GM12878 (cell line): ENCODE results near the gene FBXL12. TPM values are rescaled to one million over a fixed set of nuclear protein-coding genes. Genes with fewer than 3 reads are reported as not detected.
A peak's percentile ranks its signal among the peaks of the same experiment; 100 is the strongest.

Experiments
- BHLHE40 ChIP-seq, 2 experiments: fragments of 450-650 bp in 1 of 2; IDR thresholded peaks; 2 replicates each; pipeline ENCODE4 v1.6.1; 2011 to 2017; ENCODE audit warnings: low read depth in 2 of 2, borderline replicate concordance in 1 of 2, improper control_type of control experiment in 1 of 2, low read length in 1 of 2, mild to moderate bottlenecking in 1 of 2
- CREM ChIP-seq: IDR thresholded peaks from 2 replicates; pipeline ENCODE4 v1.6.1; 2014; ENCODE audit warnings: antibody characterized with exemption, low read depth
- DPF2 ChIP-seq: fragments of 450-650 bp; IDR thresholded peaks from 2 replicates; pipeline ENCODE4 v1.6.1; 2017; ENCODE audit warnings: mild to moderate bottlenecking
- FOXK2 ChIP-seq: fragments of 450-650 bp; IDR thresholded peaks from 2 replicates; pipeline ENCODE4 v1.6.1; 2017; ENCODE audit warnings: mild to moderate bottlenecking, moderate library complexity
- FOXM1 ChIP-seq: IDR thresholded peaks from 2 replicates; pipeline ENCODE4 v1.6.1; 2012; ENCODE audit warnings: low read depth, mild to moderate bottlenecking, inconsistent platforms, low read length, moderate library complexity
- IKZF1 ChIP-seq: fragments of 450-650 bp; conservative IDR thresholded peaks from 2 replicates; pipeline ENCODE4 v1.6.1; 2017; ENCODE audit warnings: antibody characterized with exemption, mild to moderate bottlenecking
- KDM1A ChIP-seq: fragments of 200-600 bp; sonication (generic); IDR thresholded peaks from 2 replicates; pipeline ENCODE4 v1.6.1; 2016; ENCODE audit warnings: borderline replicate concordance
- MEF2A ChIP-seq: IDR thresholded peaks from 2 replicates; pipeline ENCODE4 v1.6.1; 2011; ENCODE audit warnings: low read depth, mild to moderate bottlenecking, low read length, moderate library complexity; ENCODE audit not compliant: insufficient read depth
- MXI1 ChIP-seq: fragments of 150-350 bp; IDR thresholded peaks from 2 replicates; pipeline ENCODE4 v1.6.1; 2011; ENCODE audit warnings: low read depth, mild to moderate bottlenecking, inconsistent platforms, low read length, improper control_type of control experiment
- NFIC ChIP-seq: IDR thresholded peaks from 2 replicates; pipeline ENCODE4 v1.6.1; 2012; ENCODE audit warnings: low read depth, mild to moderate bottlenecking, inconsistent platforms, low read length, moderate library complexity
- NR2C1 ChIP-seq: fragments of 450-650 bp; IDR thresholded peaks from 2 replicates; pipeline ENCODE4 v1.6.1; 2017; ENCODE audit warnings: antibody characterized with exemption, mild to moderate bottlenecking, moderate library complexity
- PAX5 ChIP-seq: IDR thresholded peaks from 2 replicates; pipeline ENCODE4 v1.6.1; 2011; ENCODE audit warnings: low read depth, low read length, borderline replicate concordance
- RB1 ChIP-seq: fragments of 450-650 bp; formaldehyde crosslinking; IDR thresholded peaks from 2 replicates; pipeline ENCODE4 v1.6.1; 2017; ENCODE audit warnings: mild to moderate bottlenecking, borderline replicate concordance
- RFX5 ChIP-seq: IDR thresholded peaks from 2 replicates; pipeline ENCODE4 v1.6.1; 2011; ENCODE audit warnings: low read depth, low read length, improper control_type of control experiment
- SREBF2 ChIP-seq: IDR thresholded peaks from 2 replicates; pipeline ENCODE4 v1.6.1; 2012; ENCODE audit warnings: mild to moderate bottlenecking, low read length
- STAT1 ChIP-seq: fragments of 450-650 bp; conservative IDR thresholded peaks from 2 replicates; pipeline ENCODE4 v1.6.1; 2014; ENCODE audit warnings: antibody characterized with exemption, mild to moderate bottlenecking
- TCF7 ChIP-seq: IDR thresholded peaks from 2 replicates; pipeline ENCODE4 v1.6.1; 2014; ENCODE audit warnings: antibody characterized with exemption, borderline replicate concordance
- ZNF24 ChIP-seq: fragments of 450-650 bp; IDR thresholded peaks from 2 replicates; pipeline ENCODE4 v1.6.1; 2017; ENCODE audit warnings: antibody characterized with exemption, mild to moderate bottlenecking
- polyA plus RNA-seq, 11 experiments: library from polyadenylated mRNA; depleted of rRNA in 4 of 11; unstranded in 6 of 11; stranded (reverse) in 5 of 11; fragments of >200 nt; fragmentation: Nextera tagmentation in 4 of 11; fragmentation: Illumina TruSeq in 1 of 11; extraction: Ambion mirVana in 4 of 11; extraction: Trizol in 1 of 11; gene quantifications; 1 replicate in 1 of 11; 2 replicates in 10 of 11; pipeline versions ENCODE4 v1.2.1 to v1.2.3, GENCODE V29; 2011 to 2016; ENCODE audit warnings: inconsistent platforms in 2 of 11, missing spikeins in 2 of 11, low read depth in 1 of 11
- total RNA-seq, 4 experiments: library from RNA; depleted of rRNA in 3 of 4; stranded (reverse); fragments of >200 nt in 3 of 4; fragmentation: Illumina TruSeq in 1 of 4; extraction: Trizol in 1 of 4; gene quantifications; 2 replicates each; pipeline versions ENCODE4 v1.2.1 to v1.2.3, GENCODE V29; 2013 to 2021
- TF ChIP-seq, protein P1 (sequence below): fragments of 450-650 bp; IDR thresholded peaks from 2 replicates; pipeline ENCODE4 v1.6.1; 2018; ENCODE audit warnings: mild to moderate bottlenecking, low read depth, moderate library complexity; ENCODE audit not compliant: partially characterized antibody
- TF ChIP-seq, protein P2 (sequence below): fragments of 450-650 bp; formaldehyde crosslinking; IDR thresholded peaks from 2 replicates; pipeline ENCODE4 v1.4.0; 2022; ENCODE audit warnings: mild to moderate bottlenecking, moderate library complexity
- TF ChIP-seq, protein P3 (sequence below): fragments of 450-650 bp; formaldehyde crosslinking; IDR thresholded peaks from 2 replicates; pipeline ENCODE4 v1.5.0; 2022; ENCODE audit warnings: mild to moderate bottlenecking, missing genetic modification characterization

Gene FBXL12
- total and polyA plus RNA-seq, 10 of the 15 experiments (the other 5 are each of a cell fraction or from before 2014, with no cell fraction given): 1.4 to 40.0 (median 23.2) TPM

DNA sequence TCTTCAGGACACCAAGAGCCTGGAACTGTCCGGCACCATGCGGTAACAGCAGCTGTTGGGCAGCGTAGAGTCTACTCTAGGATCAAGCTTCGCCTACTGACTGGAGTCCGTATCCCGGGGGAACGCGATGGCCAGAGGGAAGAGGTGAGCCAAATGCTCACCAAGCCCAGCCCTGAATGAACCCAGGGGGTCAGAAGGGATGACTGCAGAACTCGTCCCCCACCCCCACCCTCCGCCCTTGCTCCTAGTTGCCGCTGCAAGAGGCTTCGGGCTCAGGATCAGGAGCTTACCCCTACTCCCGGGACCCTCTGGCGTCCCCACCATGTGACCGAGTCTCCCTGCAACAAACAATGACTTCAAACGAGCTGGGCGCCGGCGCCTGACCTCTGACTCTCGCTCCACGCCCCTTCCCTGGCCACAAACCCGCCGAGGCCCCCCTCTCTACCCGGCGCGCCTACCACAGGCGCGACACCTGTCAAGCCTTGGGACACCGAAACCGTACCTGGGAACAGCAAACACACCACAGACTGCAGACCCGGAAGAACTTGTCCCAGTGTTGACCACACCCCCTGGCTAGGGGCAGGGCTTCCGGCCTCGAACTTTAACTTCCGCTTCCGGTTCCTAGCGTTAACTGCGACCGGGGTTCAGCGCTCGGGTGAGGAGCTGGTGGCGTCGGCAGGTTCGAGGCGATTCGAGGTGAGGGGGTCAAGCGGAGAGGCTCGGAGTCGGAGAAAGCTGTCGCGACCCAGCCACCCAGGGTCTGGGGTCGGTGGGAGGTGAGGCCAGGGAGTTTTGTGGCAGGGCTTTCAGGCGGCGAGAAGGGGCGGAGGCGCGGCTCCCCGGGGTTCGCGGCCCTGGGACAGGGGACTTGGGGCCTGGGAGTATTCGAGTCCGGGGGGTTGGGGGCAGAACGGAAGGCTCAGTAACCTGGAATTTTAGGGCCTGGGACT lies 8.7 kb upstream of the FBXL12 start, which contains the start of gene UBL5 (continued):
- TF ChIP-seq IKZF1: peak; percentile 84
- no peak for TF ChIP-seq STAT1
- no peak for TF ChIP-seq NFIC
- TF ChIP-seq, protein P1, sequence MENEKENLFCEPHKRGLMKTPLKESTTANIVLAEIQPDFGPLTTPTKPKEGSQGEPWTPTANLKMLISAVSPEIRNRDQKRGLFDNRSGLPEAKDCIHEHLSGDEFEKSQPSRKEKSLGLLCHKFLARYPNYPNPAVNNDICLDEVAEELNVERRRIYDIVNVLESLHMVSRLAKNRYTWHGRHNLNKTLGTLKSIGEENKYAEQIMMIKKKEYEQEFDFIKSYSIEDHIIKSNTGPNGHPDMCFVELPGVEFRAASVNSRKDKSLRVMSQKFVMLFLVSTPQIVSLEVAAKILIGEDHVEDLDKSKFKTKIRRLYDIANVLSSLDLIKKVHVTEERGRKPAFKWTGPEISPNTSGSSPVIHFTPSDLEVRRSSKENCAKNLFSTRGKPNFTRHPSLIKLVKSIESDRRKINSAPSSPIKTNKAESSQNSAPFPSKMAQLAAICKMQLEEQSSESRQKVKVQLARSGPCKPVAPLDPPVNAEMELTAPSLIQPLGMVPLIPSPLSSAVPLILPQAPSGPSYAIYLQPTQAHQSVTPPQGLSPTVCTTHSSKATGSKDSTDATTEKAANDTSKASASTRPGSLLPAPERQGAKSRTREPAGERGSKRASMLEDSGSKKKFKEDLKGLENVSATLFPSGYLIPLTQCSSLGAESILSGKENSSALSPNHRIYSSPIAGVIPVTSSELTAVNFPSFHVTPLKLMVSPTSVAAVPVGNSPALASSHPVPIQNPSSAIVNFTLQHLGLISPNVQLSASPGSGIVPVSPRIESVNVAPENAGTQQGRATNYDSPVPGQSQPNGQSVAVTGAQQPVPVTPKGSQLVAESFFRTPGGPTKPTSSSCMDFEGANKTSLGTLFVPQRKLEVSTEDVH: peak; percentile 89
- no peak for TF ChIP-seq FOXM1
- peak in 1 of 2 experiments; percentile 53; a peak in 2 of 4 replicates for TF ChIP-seq BHLHE40 (IDR thresholded peaks at IDR 0.05; ENCODE audit: borderline replicate concordance in 1 of 2, low read depth in 2 of 2, low read length in 1 of 2)
- TF ChIP-seq PAX5: peak; percentile 48
- TF ChIP-seq RB1: no peak
- TF ChIP-seq DPF2: 0 out of 2 replicates have a peak, but pooled peaks have one; percentile 45
- TF ChIP-seq, protein P2, sequence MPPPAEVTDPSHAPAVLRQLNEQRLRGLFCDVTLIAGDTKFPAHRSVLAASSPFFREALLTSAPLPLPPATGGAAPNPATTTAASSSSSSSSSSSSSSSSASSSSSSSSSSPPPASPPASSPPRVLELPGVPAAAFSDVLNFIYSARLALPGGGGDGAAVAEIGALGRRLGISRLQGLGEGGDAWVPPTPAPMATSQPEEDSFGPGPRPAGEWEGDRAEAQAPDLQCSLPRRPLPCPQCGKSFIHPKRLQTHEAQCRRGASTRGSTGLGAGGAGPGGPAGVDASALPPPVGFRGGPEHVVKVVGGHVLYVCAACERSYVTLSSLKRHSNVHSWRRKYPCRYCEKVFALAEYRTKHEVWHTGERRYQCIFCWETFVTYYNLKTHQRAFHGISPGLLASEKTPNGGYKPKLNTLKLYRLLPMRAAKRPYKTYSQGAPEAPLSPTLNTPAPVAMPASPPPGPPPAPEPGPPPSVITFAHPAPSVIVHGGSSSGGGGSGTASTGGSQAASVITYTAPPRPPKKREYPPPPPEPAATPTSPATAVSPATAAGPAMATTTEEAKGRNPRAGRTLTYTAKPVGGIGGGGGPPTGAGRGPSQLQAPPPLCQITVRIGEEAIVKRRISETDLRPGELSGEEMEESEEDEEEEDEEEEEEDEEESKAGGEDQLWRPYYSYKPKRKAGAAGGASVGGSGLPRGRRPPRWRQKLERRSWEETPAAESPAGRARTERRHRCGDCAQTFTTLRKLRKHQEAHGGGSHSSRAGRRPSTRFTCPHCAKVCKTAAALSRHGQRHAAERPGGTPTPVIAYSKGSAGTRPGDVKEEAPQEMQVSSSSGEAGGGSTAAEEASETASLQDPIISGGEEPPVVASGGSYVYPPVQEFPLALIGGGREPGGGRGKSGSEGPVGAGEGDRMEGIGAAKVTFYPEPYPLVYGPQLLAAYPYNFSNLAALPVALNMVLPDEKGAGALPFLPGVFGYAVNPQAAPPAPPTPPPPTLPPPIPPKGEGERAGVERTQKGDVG (CRISPR knock-in tag): no peak
- no peak for TF ChIP-seq RFX5
- no peak for TF ChIP-seq MEF2A
- peak; percentile 77 for TF ChIP-seq FOXK2
- TF ChIP-seq CREM: peak; percentile 73
- TF ChIP-seq MXI1: peak; percentile 85
- peak; percentile 40; the same call in 1 of the 2 replicates for TF ChIP-seq SREBF2
- no peak for TF ChIP-seq ZNF24
- peak; percentile 98 for TF ChIP-seq NR2C1
- TF ChIP-seq TCF7: no peak
- TF ChIP-seq KDM1A: no peak
- TF ChIP-seq, protein P3, sequence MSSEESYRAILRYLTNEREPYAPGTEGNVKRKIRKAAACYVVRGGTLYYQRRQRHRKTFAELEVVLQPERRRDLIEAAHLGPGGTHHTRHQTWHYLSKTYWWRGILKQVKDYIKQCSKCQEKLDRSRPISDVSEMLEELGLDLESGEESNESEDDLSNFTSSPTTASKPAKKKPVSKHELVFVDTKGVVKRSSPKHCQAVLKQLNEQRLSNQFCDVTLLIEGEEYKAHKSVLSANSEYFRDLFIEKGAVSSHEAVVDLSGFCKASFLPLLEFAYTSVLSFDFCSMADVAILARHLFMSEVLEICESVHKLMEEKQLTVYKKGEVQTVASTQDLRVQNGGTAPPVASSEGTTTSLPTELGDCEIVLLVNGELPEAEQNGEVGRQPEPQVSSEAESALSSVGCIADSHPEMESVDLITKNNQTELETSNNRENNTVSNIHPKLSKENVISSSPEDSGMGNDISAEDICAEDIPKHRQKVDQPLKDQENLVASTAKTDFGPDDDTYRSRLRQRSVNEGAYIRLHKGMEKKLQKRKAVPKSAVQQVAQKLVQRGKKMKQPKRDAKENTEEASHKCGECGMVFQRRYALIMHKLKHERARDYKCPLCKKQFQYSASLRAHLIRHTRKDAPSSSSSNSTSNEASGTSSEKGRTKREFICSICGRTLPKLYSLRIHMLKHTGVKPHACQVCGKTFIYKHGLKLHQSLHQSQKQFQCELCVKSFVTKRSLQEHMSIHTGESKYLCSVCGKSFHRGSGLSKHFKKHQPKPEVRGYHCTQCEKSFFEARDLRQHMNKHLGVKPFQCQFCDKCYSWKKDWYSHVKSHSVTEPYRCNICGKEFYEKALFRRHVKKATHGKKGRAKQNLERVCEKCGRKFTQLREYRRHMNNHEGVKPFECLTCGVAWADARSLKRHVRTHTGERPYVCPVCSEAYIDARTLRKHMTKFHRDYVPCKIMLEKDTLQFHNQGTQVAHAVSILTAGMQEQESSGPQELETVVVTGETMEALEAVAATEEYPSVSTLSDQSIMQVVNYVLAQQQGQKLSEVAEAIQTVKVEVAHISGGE (CRISPR knock-in tag): no peak; the same call in 1 of the 2 replicates
